Upper lobe of left lung (tissue), 4 donors: ENCODE data around the gene ATXN3.

Source experiments
- CTCF ChIP-seq, 6 experiments: fragments of 450-650 bp in 4 of 6; fragments of 200-600 bp in 2 of 6; sonication (generic) in 2 of 6; IDR thresholded peaks; one replicate each; pipeline ENCODE4 v1.5.1; 2016 to 2019; ENCODE audit warnings: antibody characterized with exemption in 6 of 6
- EP300 ChIP-seq, 4 donors: sonication (generic); formaldehyde crosslinking; IDR thresholded peaks; one replicate each; pipeline ENCODE4 v1.5.1; 2017; ENCODE audit warnings: antibody characterized with exemption in 4 of 4, control low read depth in 2 of 4
- POLR2A ChIP-seq, 4 donors: fragments of 450-650 bp; IDR thresholded peaks; one replicate each; pipeline ENCODE4 v1.5.1; 2016 to 2017; ENCODE audit warnings: antibody characterized with exemption in 4 of 4, mild to moderate bottlenecking in 2 of 4
- POLR2AphosphoS5 ChIP-seq, 2 donors: sonication (generic); formaldehyde crosslinking; IDR thresholded peaks; one replicate each; pipeline ENCODE4 v1.5.1; 2017; ENCODE audit warnings: antibody characterized with exemption in 2 of 2

GRCh38 chr14:92022036-92022435 is 84.3 kb downstream of the ATXN3 start:
- TF ChIP-seq POLR2AphosphoS5 (IDR thresholded peaks at IDR 0.05) (no peak), CTCF (IDR thresholded peaks at IDR 0.05) (no peak), POLR2A (IDR thresholded peaks at IDR 0.05) (no peak), EP300 (IDR thresholded peaks at IDR 0.05) (no peak)
